ENCODE data around the gene SLC19A3.
"Not testable (repeated sequence)": the region's sequence is repeated elsewhere in the genome, so short reads cannot be mapped to it uniquely, and the experiment has no call there.

Gene SLC19A3

GRCh38 chr2:227717687-227718567 lies at the start of gene SLC19A3:
SLC19A3 (minus strand) TSS chr2:227718028; CDS start chr2:227702318, 15,710 bp downstream.
- peak; percentile 83 for DNase-seq (ENCODE audit: low read depth)

- DNase-seq (ENCODE audit: low read depth), result peak; percentile 46
Measured at GRCh38 chr2:227766373-227766883, 48.6 kb upstream of the SLC19A3 start.

- no peak for DNase-seq (ENCODE audit: low read depth)
Measured at GRCh38 chr2:227765788-227766372, 48.1 kb upstream of the SLC19A3 start.

- no peak for DNase-seq (ENCODE audit: low read depth)
Measured at GRCh38 chr2:227761740-227762476, 44.1 kb upstream of the SLC19A3 start.

- DNase-seq (ENCODE audit: low read depth), result no peak
Measured at GRCh38 chr2:227759411-227760118, 41.7 kb upstream of the SLC19A3 start.

GRCh38 chr2:227756261-227756660 lies 38.4 kb upstream of the SLC19A3 start:
- not testable (repeated sequence) for DNase-seq (ENCODE audit: low read depth)

GRCh38 chr2:227748079-227748478 lies 30.3 kb upstream of the SLC19A3 start:
- no peak for DNase-seq (ENCODE audit: low read depth)

- no peak for DNase-seq (ENCODE audit: low read depth)
Measured at GRCh38 chr2:227745594-227745993, 27.8 kb upstream of the SLC19A3 start, which contains the start of gene SCYGR8. SCYGR8 (plus strand) TSS chr2:227745894; CDS start chr2:227745894, 0 bp downstream.

GRCh38 chr2:227740705-227741104 lies 22.9 kb upstream of the SLC19A3 start:
- not testable (repeated sequence) for DNase-seq (ENCODE audit: low read depth)

GRCh38 chr2:227739351-227739750 lies 21.5 kb upstream of the SLC19A3 start:
- no peak for DNase-seq (ENCODE audit: low read depth)

GRCh38 chr2:227728035-227728434 lies 10.2 kb upstream of the SLC19A3 start, which contains the start of gene SCYGR7:
SCYGR7 (plus strand) TSS chr2:227728335; CDS start chr2:227728335, 0 bp downstream.
- DNase-seq (ENCODE audit: low read depth), result no peak

- DNase-seq (ENCODE audit: low read depth), result no peak
Measured at GRCh38 chr2:227724394-227725039, 6.7 kb upstream of the SLC19A3 start, which contains the start of gene SCYGR6. SCYGR6 (minus strand) TSS chr2:227724757; CDS start chr2:227724757, 0 bp downstream.

- DNase-seq (ENCODE audit: low read depth), result not testable (repeated sequence)
Measured at GRCh38 chr2:227722821-227723220, 5.0 kb upstream of the SLC19A3 start.

GRCh38 chr2:227720680-227721079 lies 2.9 kb upstream of the SLC19A3 start:
- no peak for DNase-seq (ENCODE audit: low read depth)

- DNase-seq (ENCODE audit: low read depth), result no peak
Measured at GRCh38 chr2:227719641-227720040, 1.8 kb upstream of the SLC19A3 start.

GRCh38 chr2:227716501-227716900 lies 1.3 kb downstream of the SLC19A3 start:
- DNase-seq (ENCODE audit: low read depth), result no peak

- no peak for DNase-seq (ENCODE audit: low read depth)
Measured at GRCh38 chr2:227713291-227713690, 4.5 kb downstream of the SLC19A3 start.

- no peak for DNase-seq (ENCODE audit: low read depth)
Measured at GRCh38 chr2:227710986-227711385, 6.8 kb downstream of the SLC19A3 start.

GRCh38 chr2:227707390-227707789 lies 10.4 kb downstream of the SLC19A3 start:
- no peak for DNase-seq (ENCODE audit: low read depth)

- no peak for DNase-seq (ENCODE audit: low read depth)
Measured at GRCh38 chr2:227706859-227707258, 11.0 kb downstream of the SLC19A3 start.

- DNase-seq (ENCODE audit: low read depth), result no peak
Measured at GRCh38 chr2:227703961-227704360, 13.9 kb downstream of the SLC19A3 start.

Data from stromal cell of bone marrow (primary cell).